Liver (tissue), 9 donors: ENCODE measurements around the gene SLC24A3. TPM values are rescaled to one million over a fixed set of nuclear protein-coding genes. Genes with fewer than 3 reads are reported as not detected.

Source experiments
- DNase-seq: peaks from one replicate; pipeline ENCODE4 v3.0.0-alpha.2; 2017; ENCODE audit warnings: low spot score
- H3K27ac ChIP-seq, 2 donors: one replicate each; pipeline ENCODE4 v1.7.0; 2013; ENCODE audit warnings: inconsistent platforms in 2 of 2, low read length in 2 of 2, control low read depth in 1 of 2, low read depth in 1 of 2, mild to moderate bottlenecking in 1 of 2
- H3K27me3 ChIP-seq, 4 donors: one replicate each; pipeline versions ENCODE4 v1.6.1 to v1.7.0; 2013; ENCODE audit warnings: low read length in 3 of 4, inconsistent platforms in 1 of 4, mild to moderate bottlenecking in 1 of 4, moderate library complexity in 1 of 4; ENCODE audit not compliant: control insufficient read depth in 4 of 4, insufficient read depth in 4 of 4
- H3K36me3 ChIP-seq, 4 donors: one replicate each; pipeline versions ENCODE4 v1.6.1 to v1.7.0; 2013; ENCODE audit warnings: low read length in 3 of 4, mild to moderate bottlenecking in 3 of 4, low read depth in 1 of 4, moderate library complexity in 1 of 4; ENCODE audit not compliant: control insufficient read depth in 4 of 4, insufficient read depth in 3 of 4
- H3K4me1 ChIP-seq, 4 donors: one replicate each; pipeline versions ENCODE4 v1.6.1 to v1.7.0; 2013; ENCODE audit warnings: low read length in 3 of 4, mild to moderate bottlenecking in 3 of 4, moderate library complexity in 1 of 4; ENCODE audit not compliant: control insufficient read depth in 4 of 4, insufficient read depth in 4 of 4
- H3K4me3 ChIP-seq, 3 donors: one replicate each; pipeline versions ENCODE4 v1.6.1 to v1.7.0; 2013; ENCODE audit warnings: low read length in 3 of 3, control low read depth in 1 of 3, low read depth in 1 of 3, mild to moderate bottlenecking in 1 of 3
- H3K9ac ChIP-seq, 2 donors: one replicate each; pipeline ENCODE4 v1.7.0; 2013; ENCODE audit warnings: low read length in 2 of 2, mild to moderate bottlenecking in 2 of 2, moderate library complexity in 2 of 2, control low read depth in 1 of 2, low read depth in 1 of 2
- H3K9me3 ChIP-seq, 4 donors: one replicate each; pipeline versions ENCODE4 v1.6.1 to v1.7.0; 2013; ENCODE audit warnings: low read length in 3 of 4; ENCODE audit not compliant: control insufficient read depth in 4 of 4
- FOXA1 ChIP-seq: IDR thresholded peaks from 2 replicates; pipeline ENCODE4 v1.6.1; 2016; ENCODE audit warnings: antibody characterized with exemption
- FOXA2 ChIP-seq: IDR thresholded peaks from 2 replicates; pipeline ENCODE4 v1.6.1; 2016; ENCODE audit warnings: antibody characterized with exemption
- GABPA ChIP-seq, 2 donors: IDR thresholded peaks in 1 of 2; conservative IDR thresholded peaks in 1 of 2; 2 replicates each; pipeline ENCODE4 v1.6.1; 2016; ENCODE audit warnings: antibody characterized with exemption in 2 of 2, mild to moderate bottlenecking in 1 of 2, moderate library complexity in 1 of 2
- HNF4A ChIP-seq, 2 donors: conservative IDR thresholded peaks; 2 replicates each; pipeline ENCODE4 v1.6.1; 2016; ENCODE audit warnings: antibody characterized with exemption in 2 of 2, mild to moderate bottlenecking in 2 of 2
- HNF4G ChIP-seq: IDR thresholded peaks from 2 replicates; pipeline ENCODE4 v1.6.1; 2016; ENCODE audit warnings: antibody characterized with exemption
- JUND ChIP-seq, 2 donors: IDR thresholded peaks; 2 replicates each; pipeline ENCODE4 v1.6.1; 2016; ENCODE audit warnings: antibody characterized with exemption in 2 of 2
- NR2F2 ChIP-seq: IDR thresholded peaks from 2 replicates; pipeline ENCODE4 v1.6.1; 2016; ENCODE audit warnings: antibody characterized with exemption
- RAD21 ChIP-seq, 2 donors: IDR thresholded peaks; 2 replicates each; pipeline ENCODE4 v1.6.1; 2016; ENCODE audit warnings: antibody characterized with exemption in 2 of 2, mild to moderate bottlenecking in 2 of 2
- RXRA ChIP-seq, 2 donors: IDR thresholded peaks; 2 replicates each; pipeline ENCODE4 v1.6.1; 2017 to 2018; ENCODE audit warnings: antibody characterized with exemption in 2 of 2, mild to moderate bottlenecking in 1 of 2
- SP1 ChIP-seq: IDR thresholded peaks from 2 replicates; pipeline ENCODE4 v1.6.1; 2018; ENCODE audit warnings: antibody characterized with exemption, mild to moderate bottlenecking
- TAF1 ChIP-seq: conservative IDR thresholded peaks from 2 replicates; pipeline ENCODE4 v1.6.1; 2016; ENCODE audit warnings: antibody characterized with exemption, mild to moderate bottlenecking
- YY1 ChIP-seq: IDR thresholded peaks from 2 replicates; pipeline ENCODE4 v1.6.1; 2016; ENCODE audit warnings: antibody characterized with exemption, mild to moderate bottlenecking
- WGBS: extraction: QIAGEN DNeasy Blood & Tissue Kit; methylation state at CpG from one replicate; pipeline ENCODE4 v1.1.7; 2013; 5-methylcytosine and 5-hydroxymethylcytosine counted together
- polyA plus RNA-seq, 2 donors: library from polyadenylated mRNA; stranded (reverse) in 1 of 2; unstranded in 1 of 2; fragments of 200-250 nt in 1 of 2; fragments of >200 nt in 1 of 2; fragmentation: Nextera tagmentation in 1 of 2; extraction: Ambion mirVana in 1 of 2; gene quantifications; one replicate each; pipeline versions ENCODE4 v1.2.1 to v1.2.3, GENCODE V29; 2013 to 2015
- total RNA-seq, 2 donors: library from RNA; depleted of rRNA; stranded (reverse); fragments of >200 nt; gene quantifications; one replicate each; pipeline ENCODE4 v1.2.3, GENCODE V29; 2014
- TF ChIP-seq, protein P1 (sequence below): IDR thresholded peaks from 2 replicates; pipeline ENCODE4 v1.6.1; 2016; ENCODE audit warnings: antibody characterized with exemption
- TF ChIP-seq, protein P2 (sequence below): fragments of 150-350 bp; IDR thresholded peaks from 2 replicates; pipeline ENCODE4 v1.5.1; 2017; ENCODE audit warnings: improper control_type of control experiment, low read depth, low read length; ENCODE audit not compliant: missing input control
- TF ChIP-seq, protein P3 (sequence below): IDR thresholded peaks from 2 replicates; pipeline ENCODE4 v1.6.1; 2016; ENCODE audit warnings: antibody characterized with exemption
- TF ChIP-seq, protein P4 (sequence below): IDR thresholded peaks from 2 replicates; pipeline ENCODE4 v1.6.1; 2016; ENCODE audit warnings: antibody characterized with exemption, mild to moderate bottlenecking
- donor health status: healthy.
- donor health status: healthy.
- donor health status: healthy.
- donor health status: healthy.
- donor health status: healthy.

Gene SLC24A3
- total and polyA plus RNA-seq, 4 donors = 0.28 to 1.8 (median 0.46) TPM

DNA sequence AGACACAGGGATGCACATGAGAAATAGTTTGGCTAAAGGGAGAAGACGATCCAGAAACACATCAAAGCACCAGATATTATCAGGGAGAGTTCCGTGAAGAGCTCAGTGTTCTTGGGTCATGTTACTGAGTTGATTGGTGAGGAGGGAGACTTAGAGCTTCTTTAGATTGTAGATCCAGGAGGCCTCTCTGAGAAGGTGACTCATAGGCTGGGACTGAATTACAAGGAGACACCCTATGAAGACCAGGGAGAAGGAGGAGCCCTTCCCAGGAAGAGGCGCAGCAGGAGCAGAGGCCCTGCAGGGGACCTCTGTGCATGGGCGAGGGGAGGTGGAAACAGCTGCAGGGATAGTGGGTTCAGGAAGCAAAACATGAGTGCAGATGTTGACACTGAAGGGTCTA, 196.5 kb downstream of the SLC24A3 start:
- no peak for DNase-seq
- H3K27ac ChIP-seq = no peak overlapping the region
- whole genome bisulfite sequencing = 93% methylated on average over 4 of the region's 4 CpGs

DNA sequence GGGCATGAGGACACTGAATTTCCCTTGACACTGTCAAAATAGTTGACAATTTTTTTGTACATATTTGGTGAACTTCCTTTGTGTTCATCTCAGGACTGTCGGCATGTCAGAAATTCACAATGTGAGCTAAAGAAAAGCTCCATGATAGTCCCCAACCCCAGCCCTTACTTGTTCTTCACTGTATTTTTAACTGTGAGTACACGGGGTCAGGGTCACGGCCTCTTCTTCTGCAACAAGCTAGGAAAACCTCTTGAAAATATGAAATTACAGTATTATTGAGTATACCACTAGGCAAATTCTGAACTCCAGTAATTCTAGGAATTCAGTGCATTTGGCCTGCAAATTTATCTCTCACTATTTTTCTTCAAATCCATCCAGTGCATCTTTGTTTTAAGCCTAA, 199.4 kb downstream of the SLC24A3 start:
- DNase-seq = no peak
- 86% methylated on average over 3 of the region's 3 CpGs for WGBS
- TF ChIP-seq SP1 (no peak), NR2F2 (peak; percentile 96)

More for the DNA sequence above, 196.5 kb downstream of the SLC24A3 start:
- Histone ChIP-seq H3K27me3 (no peaks in the 10 kb centered on the region), H3K4me1 (no peaks in the 10 kb centered on the region), H3K36me3 (no peaks in the 10 kb centered on the region), H3K9ac (no peak overlapping the region), H3K4me3 (no peak overlapping the region), H3K9me3 (no peaks in the 10 kb centered on the region)
- TF ChIP-seq JUND (IDR thresholded peaks at IDR 0.05) = no peak
- TF ChIP-seq RXRA (IDR thresholded peaks at IDR 0.05) = no peak
- TF ChIP-seq HNF4G = no peak
- no peak for TF ChIP-seq FOXA1
- TF ChIP-seq RAD21 (IDR thresholded peaks at IDR 0.05) = no peak
- no peak for TF ChIP-seq SP1
- no peak for TF ChIP-seq YY1
- no peak for TF ChIP-seq GABPA (IDR thresholded peaks at IDR 0.05 in 1 of 2, conservative IDR thresholded peaks at IDR 0.05 in 1 of 2)
- TF ChIP-seq, protein P1, sequence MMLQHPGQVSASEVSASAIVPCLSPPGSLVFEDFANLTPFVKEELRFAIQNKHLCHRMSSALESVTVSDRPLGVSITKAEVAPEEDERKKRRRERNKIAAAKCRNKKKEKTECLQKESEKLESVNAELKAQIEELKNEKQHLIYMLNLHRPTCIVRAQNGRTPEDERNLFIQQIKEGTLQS = no peak
- no peak for TF ChIP-seq NR2F2
- no peak for TF ChIP-seq TAF1
- TF ChIP-seq, protein P2, sequence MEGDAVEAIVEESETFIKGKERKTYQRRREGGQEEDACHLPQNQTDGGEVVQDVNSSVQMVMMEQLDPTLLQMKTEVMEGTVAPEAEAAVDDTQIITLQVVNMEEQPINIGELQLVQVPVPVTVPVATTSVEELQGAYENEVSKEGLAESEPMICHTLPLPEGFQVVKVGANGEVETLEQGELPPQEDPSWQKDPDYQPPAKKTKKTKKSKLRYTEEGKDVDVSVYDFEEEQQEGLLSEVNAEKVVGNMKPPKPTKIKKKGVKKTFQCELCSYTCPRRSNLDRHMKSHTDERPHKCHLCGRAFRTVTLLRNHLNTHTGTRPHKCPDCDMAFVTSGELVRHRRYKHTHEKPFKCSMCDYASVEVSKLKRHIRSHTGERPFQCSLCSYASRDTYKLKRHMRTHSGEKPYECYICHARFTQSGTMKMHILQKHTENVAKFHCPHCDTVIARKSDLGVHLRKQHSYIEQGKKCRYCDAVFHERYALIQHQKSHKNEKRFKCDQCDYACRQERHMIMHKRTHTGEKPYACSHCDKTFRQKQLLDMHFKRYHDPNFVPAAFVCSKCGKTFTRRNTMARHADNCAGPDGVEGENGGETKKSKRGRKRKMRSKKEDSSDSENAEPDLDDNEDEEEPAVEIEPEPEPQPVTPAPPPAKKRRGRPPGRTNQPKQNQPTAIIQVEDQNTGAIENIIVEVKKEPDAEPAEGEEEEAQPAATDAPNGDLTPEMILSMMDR = no peak
- no peak for TF ChIP-seq FOXA2
- no peak for TF ChIP-seq HNF4A (conservative IDR thresholded peaks at IDR 0.05)
- TF ChIP-seq, protein P3, sequence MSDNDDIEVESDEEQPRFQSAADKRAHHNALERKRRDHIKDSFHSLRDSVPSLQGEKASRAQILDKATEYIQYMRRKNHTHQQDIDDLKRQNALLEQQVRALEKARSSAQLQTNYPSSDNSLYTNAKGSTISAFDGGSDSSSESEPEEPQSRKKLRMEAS = no peak
- TF ChIP-seq, protein P4, sequence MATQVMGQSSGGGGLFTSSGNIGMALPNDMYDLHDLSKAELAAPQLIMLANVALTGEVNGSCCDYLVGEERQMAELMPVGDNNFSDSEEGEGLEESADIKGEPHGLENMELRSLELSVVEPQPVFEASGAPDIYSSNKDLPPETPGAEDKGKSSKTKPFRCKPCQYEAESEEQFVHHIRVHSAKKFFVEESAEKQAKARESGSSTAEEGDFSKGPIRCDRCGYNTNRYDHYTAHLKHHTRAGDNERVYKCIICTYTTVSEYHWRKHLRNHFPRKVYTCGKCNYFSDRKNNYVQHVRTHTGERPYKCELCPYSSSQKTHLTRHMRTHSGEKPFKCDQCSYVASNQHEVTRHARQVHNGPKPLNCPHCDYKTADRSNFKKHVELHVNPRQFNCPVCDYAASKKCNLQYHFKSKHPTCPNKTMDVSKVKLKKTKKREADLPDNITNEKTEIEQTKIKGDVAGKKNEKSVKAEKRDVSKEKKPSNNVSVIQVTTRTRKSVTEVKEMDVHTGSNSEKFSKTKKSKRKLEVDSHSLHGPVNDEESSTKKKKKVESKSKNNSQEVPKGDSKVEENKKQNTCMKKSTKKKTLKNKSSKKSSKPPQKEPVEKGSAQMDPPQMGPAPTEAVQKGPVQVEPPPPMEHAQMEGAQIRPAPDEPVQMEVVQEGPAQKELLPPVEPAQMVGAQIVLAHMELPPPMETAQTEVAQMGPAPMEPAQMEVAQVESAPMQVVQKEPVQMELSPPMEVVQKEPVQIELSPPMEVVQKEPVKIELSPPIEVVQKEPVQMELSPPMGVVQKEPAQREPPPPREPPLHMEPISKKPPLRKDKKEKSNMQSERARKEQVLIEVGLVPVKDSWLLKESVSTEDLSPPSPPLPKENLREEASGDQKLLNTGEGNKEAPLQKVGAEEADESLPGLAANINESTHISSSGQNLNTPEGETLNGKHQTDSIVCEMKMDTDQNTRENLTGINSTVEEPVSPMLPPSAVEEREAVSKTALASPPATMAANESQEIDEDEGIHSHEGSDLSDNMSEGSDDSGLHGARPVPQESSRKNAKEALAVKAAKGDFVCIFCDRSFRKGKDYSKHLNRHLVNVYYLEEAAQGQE = no peak

More for the DNA sequence above, 199.4 kb downstream of the SLC24A3 start:
- Histone ChIP-seq H3K27ac (no peak overlapping the region), H3K4me1 (peaks cover 3 to 11% (median 6%) of the 10 kb centered on the region in 4 donors), H3K27me3 (no peaks in the 10 kb centered on the region), H3K4me3 (no peak overlapping the region), H3K9me3 (no peaks in the 10 kb centered on the region), H3K36me3 (no peaks in the 10 kb centered on the region), H3K9ac (no peak overlapping the region)
